Measurements from ENCODE around the gene GH1. TPM values are rescaled to one million over a fixed set of nuclear protein-coding genes. Genes with fewer than 3 reads are reported as not detected.

The GH1 gene
- polyA plus RNA-seq, 1 of the 3 experiments (the other 2 are of a cell fraction): not detected

- H2AFZ ChIP-seq (ENCODE audit: low read depth): no peak overlapping the region
- H3K9ac ChIP-seq: no peak overlapping the region
- no peaks in the 10 kb centered on the region for H3K9me2 ChIP-seq
- ChIA-PET CTCF (interaction anchor here (0.6 to 3.3 kb wide), 53 partner anchors 8 to 473 kb away, joined by 3 to 69 read pairs (median 5); partner anchors contain the start of genes CD79B, CSHL1, ERN1 and GH1), POLR2A (no interaction called here)
- no peaks in the 10 kb centered on the region for H3K4me1 ChIP-seq (ENCODE audit: control insufficient read depth in 1 of 2, insufficient read depth in 2 of 2, low read depth in 1 of 2, low read length in 1 of 2)
- no peak overlapping the region for H3K4me2 ChIP-seq
- no peaks in the 10 kb centered on the region for H4K20me1 ChIP-seq (ENCODE audit: insufficient read depth)
- H3K27me3 ChIP-seq (ENCODE audit: insufficient read depth): no peaks in the 10 kb centered on the region; the same call in 1 of the 2 replicates
- no peaks in the 10 kb centered on the region for H3K9me3 ChIP-seq
- H3K4me3 ChIP-seq (ENCODE audit: low read depth in 2 of 2, low read length in 1 of 2): no peak overlapping the region
- TF ChIP-seq EZH2phosphoT487 (IDR thresholded peaks at IDR 0.05; ENCODE audit: borderline replicate concordance, low read depth): no peak
- TF ChIP-seq FOXJ3 (CRISPR knock-in tag; IDR thresholded peaks at IDR 0.05): no peak
- no peak for TF ChIP-seq RXRA (IDR thresholded peaks at IDR 0.05; ENCODE audit: borderline replicate concordance, low read depth)
- no peak for TF ChIP-seq FOXM1 (IDR thresholded peaks at IDR 0.05; ENCODE audit: low read depth)
- no peak for TF ChIP-seq CHD2 (IDR thresholded peaks at IDR 0.05; ENCODE audit: low read length, partially characterized antibody)
- no peak for TF ChIP-seq TEAD4 (IDR thresholded peaks at IDR 0.05; ENCODE audit: borderline replicate concordance, insufficient read depth)
- no peak for TF ChIP-seq TAF1 (IDR thresholded peaks at IDR 0.05; ENCODE audit: borderline replicate concordance, low read depth, low read length)
- TF ChIP-seq MAX (IDR thresholded peaks at IDR 0.05; ENCODE audit: low read depth): no peak
- no peak for TF ChIP-seq TCF12 (IDR thresholded peaks at IDR 0.05)
- no peak for TF ChIP-seq SMC3 (IDR thresholded peaks at IDR 0.05; ENCODE audit: low read depth, low read length)
- no peak for TF ChIP-seq SIN3A (IDR thresholded peaks at IDR 0.05; ENCODE audit: borderline replicate concordance, low read depth, low read length)
- TF ChIP-seq CTCF (IDR thresholded peaks at IDR 0.05): no peak
- TF ChIP-seq GATA2 (CRISPR knock-in tag; IDR thresholded peaks at IDR 0.05): no peak
- TF ChIP-seq GABPA (IDR thresholded peaks at IDR 0.05; ENCODE audit: low read depth): no peak
- TF ChIP-seq NRF1 (IDR thresholded peaks at IDR 0.05; ENCODE audit: low read depth, low read length): no peak
- TF ChIP-seq USF1 (IDR thresholded peaks at IDR 0.05; ENCODE audit: borderline replicate concordance, low read depth): no peak
- no peak for TF ChIP-seq MXI1 (IDR thresholded peaks at IDR 0.05; ENCODE audit: low read depth, low read length)
- no peak overlapping the region for H3K27ac ChIP-seq (ENCODE audit: low read depth in 2 of 2, low read length in 1 of 2)
- no peaks in the 10 kb centered on the region for H3F3A ChIP-seq (replicated peaks; ENCODE audit: insufficient read depth)
- WGBS (ENCODE audit: low lambda C conversion rate): 100% methylated on average over 1 of the region's 6 CpGs
- no peak for DNase-seq
- H3K79me2 ChIP-seq (ENCODE audit: insufficient read depth): no peaks in the 10 kb centered on the region
- H3K36me3 ChIP-seq (replicated peaks in 1 of 2; ENCODE audit: control insufficient read depth in 1 of 2, insufficient read depth in 2 of 2, low read length in 1 of 2): no peaks in the 10 kb centered on the region
These were observed 27.3 kb upstream of the GH1 start for GRCh38 chr17:63945784-63946439.

Measured in SK-N-SH (cell line).